ENCODE results near the gene MLYCD. TPM values are rescaled to one million over a fixed set of nuclear protein-coding genes. Genes with fewer than 3 reads are reported as not detected.
A peak's percentile ranks its signal among the peaks of the same experiment; 100 is the strongest.
"Not testable (repeated sequence)": the region's sequence is repeated elsewhere in the genome, so short reads cannot be mapped to it uniquely, and the experiment has no call there.

Gene MLYCD
- total RNA-seq, 1 donor from 2014 or later = 2.8 TPM

DNA sequence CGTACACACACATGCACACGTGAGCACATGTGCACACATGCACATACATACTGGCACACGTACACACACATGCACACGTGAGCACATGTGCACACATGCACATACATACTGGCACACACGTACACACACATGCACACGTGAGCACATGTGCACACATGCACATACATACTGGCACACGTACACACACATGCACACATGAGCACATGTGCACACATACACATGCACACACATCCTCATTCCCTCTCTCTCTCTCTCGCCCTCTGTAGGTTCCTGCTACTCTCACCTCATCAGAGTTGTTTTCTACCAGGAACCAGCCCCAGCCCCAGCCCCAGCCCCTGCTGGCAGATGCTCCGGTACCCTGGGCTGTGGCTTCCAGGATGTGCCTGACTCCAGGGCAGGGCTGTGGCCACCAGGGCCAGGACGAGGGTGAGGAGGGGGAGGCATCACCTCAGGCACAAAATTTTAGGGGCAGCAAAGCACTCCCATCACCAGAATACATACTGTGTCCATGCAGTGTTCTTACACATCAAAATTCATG is 52.0 kb downstream of the MLYCD start:
- H3K4me2 ChIP-seq (ENCODE audit: low read length); H3K9me3 ChIP-seq (ENCODE audit: insufficient read depth, low read depth, low read length); H3K36me3 ChIP-seq (ENCODE audit: insufficient read depth, low read length); H3K4me1 Mint-ChIP-seq (ENCODE audit: low read depth, unreplicated experiment); H3K9me3 Mint-ChIP-seq (ENCODE audit: unreplicated experiment); H3K27ac ChIP-seq (ENCODE audit: low read depth, low read length); H3K9ac ChIP-seq (ENCODE audit: low read length); H3K36me3 Mint-ChIP-seq (ENCODE audit: low read depth, unreplicated experiment); H3K4me3 ChIP-seq (ENCODE audit: insufficient read depth, low read depth, low read length); H3K27me3 Mint-ChIP-seq (ENCODE audit: low read depth, unreplicated experiment); H3K79me2 ChIP-seq (ENCODE audit: insufficient read depth, low read length); FAIRE-seq; H2AFZ ChIP-seq (ENCODE audit: low read depth, low read length); H3K27ac Mint-ChIP-seq (ENCODE audit: unreplicated experiment); DNase-seq (ENCODE audit: low read depth); H3K4me3 Mint-ChIP-seq (ENCODE audit: unreplicated experiment); H3K27me3 ChIP-seq (ENCODE audit: insufficient read depth, low read length): not testable (repeated sequence)
- H4K20me1 ChIP-seq (ENCODE audit: insufficient read depth, low read length) = peaks cover 16% of the 10 kb centered on the region
- peaks cover 22% of the 10 kb centered on the region for H3K4me1 ChIP-seq (ENCODE audit: insufficient read depth, low read length)

DNA sequence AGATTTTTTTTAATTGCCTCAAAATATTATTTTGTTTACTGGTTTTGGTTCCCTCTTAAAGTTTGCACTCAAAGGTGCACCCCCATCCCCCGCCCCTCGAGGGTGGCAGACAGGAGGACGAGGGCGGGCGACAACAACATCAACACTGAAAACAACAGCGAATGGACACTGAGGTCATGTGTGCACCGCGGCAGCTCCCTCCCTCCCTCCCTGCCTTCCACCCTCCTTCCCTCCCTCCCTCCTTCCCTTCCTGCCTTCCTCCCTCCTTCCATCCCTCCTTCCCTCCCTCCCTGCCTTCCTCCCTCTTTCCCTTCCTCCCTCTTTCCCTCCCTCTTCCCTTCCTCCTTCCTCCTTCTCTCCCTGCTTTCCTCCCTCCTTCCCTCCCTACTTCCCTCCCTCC is 52.6 kb downstream of the MLYCD start:
- Histone ChIP-seq H2AFZ (ENCODE audit: low read depth, low read length) (no peak overlapping the region), H3K27ac (ENCODE audit: low read depth, low read length) (no peak overlapping the region), H3K79me2 (ENCODE audit: insufficient read depth, low read length) (peaks cover 3% of the 10 kb centered on the region), H3K4me1 (ENCODE audit: insufficient read depth, low read length) (peaks cover 22% of the 10 kb centered on the region), H3K27me3 (ENCODE audit: insufficient read depth, low read length) (no peaks in the 10 kb centered on the region), H3K36me3 (ENCODE audit: insufficient read depth, low read length) (no peaks in the 10 kb centered on the region), H4K20me1 (ENCODE audit: insufficient read depth, low read length) (peaks cover 22% of the 10 kb centered on the region), H3K4me2 (ENCODE audit: low read length) (no peak overlapping the region), H3K9me3 (ENCODE audit: insufficient read depth, low read depth, low read length) (no peaks in the 10 kb centered on the region), H3K9ac (ENCODE audit: low read length) (no peak overlapping the region), H3K4me3 (ENCODE audit: insufficient read depth, low read depth, low read length) (no peak overlapping the region)
- Mint-ChIP-seq H3K9me3 (ENCODE audit: unreplicated experiment) (no peaks in the 10 kb centered on the region), H3K27me3 (ENCODE audit: low read depth, unreplicated experiment) (peaks cover under 1% of the 10 kb centered on the region), H3K4me3 (ENCODE audit: unreplicated experiment) (no peak overlapping the region), H3K36me3 (ENCODE audit: low read depth, unreplicated experiment) (no peaks in the 10 kb centered on the region), H3K4me1 (ENCODE audit: low read depth, unreplicated experiment) (peaks cover 9% of the 10 kb centered on the region), H3K27ac (ENCODE audit: unreplicated experiment) (no peak overlapping the region)
- TF ChIP-seq, protein P1, sequence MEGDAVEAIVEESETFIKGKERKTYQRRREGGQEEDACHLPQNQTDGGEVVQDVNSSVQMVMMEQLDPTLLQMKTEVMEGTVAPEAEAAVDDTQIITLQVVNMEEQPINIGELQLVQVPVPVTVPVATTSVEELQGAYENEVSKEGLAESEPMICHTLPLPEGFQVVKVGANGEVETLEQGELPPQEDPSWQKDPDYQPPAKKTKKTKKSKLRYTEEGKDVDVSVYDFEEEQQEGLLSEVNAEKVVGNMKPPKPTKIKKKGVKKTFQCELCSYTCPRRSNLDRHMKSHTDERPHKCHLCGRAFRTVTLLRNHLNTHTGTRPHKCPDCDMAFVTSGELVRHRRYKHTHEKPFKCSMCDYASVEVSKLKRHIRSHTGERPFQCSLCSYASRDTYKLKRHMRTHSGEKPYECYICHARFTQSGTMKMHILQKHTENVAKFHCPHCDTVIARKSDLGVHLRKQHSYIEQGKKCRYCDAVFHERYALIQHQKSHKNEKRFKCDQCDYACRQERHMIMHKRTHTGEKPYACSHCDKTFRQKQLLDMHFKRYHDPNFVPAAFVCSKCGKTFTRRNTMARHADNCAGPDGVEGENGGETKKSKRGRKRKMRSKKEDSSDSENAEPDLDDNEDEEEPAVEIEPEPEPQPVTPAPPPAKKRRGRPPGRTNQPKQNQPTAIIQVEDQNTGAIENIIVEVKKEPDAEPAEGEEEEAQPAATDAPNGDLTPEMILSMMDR (IDR thresholded peaks at IDR 0.05; ENCODE audit: insufficient read depth, low read depth, low read length) = no peak
- TF ChIP-seq EZH2 (IDR thresholded peaks at IDR 0.05; ENCODE audit: insufficient read depth, low read length) = no peak
- DNase-seq (ENCODE audit: low read depth) (no peak), FAIRE-seq (no peak)

DNA sequence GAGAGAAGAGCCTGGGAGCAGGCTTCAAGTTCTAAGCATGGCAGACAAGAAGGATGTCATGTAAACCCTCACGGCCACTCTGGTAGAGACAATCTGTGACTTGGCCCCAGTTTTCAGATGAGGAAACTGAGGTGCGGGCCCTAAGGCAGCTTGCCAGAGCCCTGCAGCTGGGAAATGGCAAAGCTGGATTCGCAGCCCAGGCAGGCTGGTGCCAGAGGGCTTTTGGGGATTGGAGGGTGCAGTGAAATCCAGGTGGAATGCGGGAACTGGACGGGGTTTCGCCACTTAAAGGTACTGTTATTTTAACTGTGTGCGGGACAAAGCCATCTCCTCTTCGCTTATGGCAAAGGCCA is 53.6 kb downstream of the MLYCD start:
- peaks cover 9% of the 10 kb centered on the region for H3K4me1 Mint-ChIP-seq (ENCODE audit: low read depth, unreplicated experiment)
- peaks cover 22% of the 10 kb centered on the region for H3K4me1 ChIP-seq (ENCODE audit: insufficient read depth, low read length)
- H3K27ac ChIP-seq (ENCODE audit: low read depth, low read length) = peak overlapping the region; percentile 51
- peak overlapping the region; percentile 77 for H3K9ac ChIP-seq (ENCODE audit: low read length)
- peak overlapping the region; percentile 81 for H2AFZ ChIP-seq (ENCODE audit: low read depth, low read length)
- DNase-seq (ENCODE audit: low read depth) (peak; percentile 60), FAIRE-seq (no peak)
- TF ChIP-seq, protein P1 (IDR thresholded peaks at IDR 0.05; ENCODE audit: insufficient read depth, low read depth, low read length) = no peak
- no peak for TF ChIP-seq EZH2 (IDR thresholded peaks at IDR 0.05; ENCODE audit: insufficient read depth, low read length)
- H3K36me3 Mint-ChIP-seq (ENCODE audit: low read depth, unreplicated experiment) = no peaks in the 10 kb centered on the region
- H3K4me3 ChIP-seq (ENCODE audit: insufficient read depth, low read depth, low read length) = peak overlapping the region; percentile 64
- H4K20me1 ChIP-seq (ENCODE audit: insufficient read depth, low read length) = peaks cover 29% of the 10 kb centered on the region
- H3K9me3 ChIP-seq (ENCODE audit: insufficient read depth, low read depth, low read length) = no peaks in the 10 kb centered on the region
- H3K27me3 ChIP-seq (ENCODE audit: insufficient read depth, low read length) = no peaks in the 10 kb centered on the region
- H3K79me2 ChIP-seq (ENCODE audit: insufficient read depth, low read length) = peaks cover 3% of the 10 kb centered on the region
- no peak overlapping the region for H3K27ac Mint-ChIP-seq (ENCODE audit: unreplicated experiment)
- H3K4me3 Mint-ChIP-seq (ENCODE audit: unreplicated experiment) = no peak overlapping the region
- peaks cover 3% of the 10 kb centered on the region for H3K27me3 Mint-ChIP-seq (ENCODE audit: low read depth, unreplicated experiment)
- H3K4me2 ChIP-seq (ENCODE audit: low read length) = peak overlapping the region; percentile 89
- no peaks in the 10 kb centered on the region for H3K36me3 ChIP-seq (ENCODE audit: insufficient read depth, low read length)
- no peaks in the 10 kb centered on the region for H3K9me3 Mint-ChIP-seq (ENCODE audit: unreplicated experiment)

Measured in astrocyte (in vitro differentiated cells and primary cell).